ENCODE measurements around the gene AARS1.

DNA sequence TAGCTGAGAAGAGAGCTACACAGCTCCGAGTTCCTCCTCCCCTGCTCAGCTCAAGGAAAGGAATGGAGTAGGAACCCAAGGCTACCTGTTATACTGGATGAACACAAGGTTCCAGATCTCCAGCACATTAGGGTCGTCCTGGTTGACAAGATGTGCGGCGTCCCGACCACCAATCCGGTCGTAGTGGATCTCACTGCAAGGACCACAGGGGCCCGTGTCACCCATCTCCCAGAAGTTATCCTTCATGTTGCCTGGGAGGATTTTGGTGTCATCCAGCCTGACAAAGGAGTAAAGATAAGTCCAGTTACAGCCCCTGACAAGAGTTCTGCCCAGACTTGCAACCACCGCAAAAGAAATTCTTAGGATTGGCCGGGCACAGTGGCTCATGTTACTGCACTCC lies 17.6 kb downstream of the AARS1 start:
- TF ChIP-seq, protein P1, sequence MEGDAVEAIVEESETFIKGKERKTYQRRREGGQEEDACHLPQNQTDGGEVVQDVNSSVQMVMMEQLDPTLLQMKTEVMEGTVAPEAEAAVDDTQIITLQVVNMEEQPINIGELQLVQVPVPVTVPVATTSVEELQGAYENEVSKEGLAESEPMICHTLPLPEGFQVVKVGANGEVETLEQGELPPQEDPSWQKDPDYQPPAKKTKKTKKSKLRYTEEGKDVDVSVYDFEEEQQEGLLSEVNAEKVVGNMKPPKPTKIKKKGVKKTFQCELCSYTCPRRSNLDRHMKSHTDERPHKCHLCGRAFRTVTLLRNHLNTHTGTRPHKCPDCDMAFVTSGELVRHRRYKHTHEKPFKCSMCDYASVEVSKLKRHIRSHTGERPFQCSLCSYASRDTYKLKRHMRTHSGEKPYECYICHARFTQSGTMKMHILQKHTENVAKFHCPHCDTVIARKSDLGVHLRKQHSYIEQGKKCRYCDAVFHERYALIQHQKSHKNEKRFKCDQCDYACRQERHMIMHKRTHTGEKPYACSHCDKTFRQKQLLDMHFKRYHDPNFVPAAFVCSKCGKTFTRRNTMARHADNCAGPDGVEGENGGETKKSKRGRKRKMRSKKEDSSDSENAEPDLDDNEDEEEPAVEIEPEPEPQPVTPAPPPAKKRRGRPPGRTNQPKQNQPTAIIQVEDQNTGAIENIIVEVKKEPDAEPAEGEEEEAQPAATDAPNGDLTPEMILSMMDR (IDR thresholded peaks at IDR 0.05) = no peak
- no peak for TF ChIP-seq EP300 (IDR thresholded peaks at IDR 0.05)
